C4-2B (cell line): Measurements from ENCODE around the gene SEMA3E.

Experiments used
- ZFX ChIP-seq: fragments of 450-650 bp; IDR thresholded peaks from 2 replicates; pipeline ENCODE4 v1.6.1; 2017
- TF ChIP-seq, protein P1 (sequence below): fragments of 450-650 bp; conservative IDR thresholded peaks from 2 replicates; pipeline ENCODE4 v1.5.1; 2017; ENCODE audit warnings: mild to moderate bottlenecking

DNA sequence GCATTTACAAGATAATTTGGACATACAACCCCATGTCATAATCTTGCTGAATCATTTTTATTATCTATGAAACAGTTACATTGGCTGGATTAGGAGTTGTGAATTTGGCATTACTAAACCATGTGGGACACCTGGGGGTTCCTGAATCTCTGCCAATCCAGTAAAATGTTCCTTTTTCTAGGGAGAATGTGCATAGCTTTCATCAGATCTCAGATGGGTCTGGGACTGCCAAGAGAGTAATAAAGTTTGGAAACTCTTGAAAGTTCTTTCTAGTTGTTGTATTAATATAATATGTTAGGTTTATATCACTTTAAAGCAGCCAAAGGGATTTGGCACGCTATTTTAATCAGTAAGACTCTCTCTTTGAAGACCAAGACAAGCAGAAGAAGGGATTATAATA is 62.7 kb downstream of the SEMA3E start:
- TF ChIP-seq, protein P1, sequence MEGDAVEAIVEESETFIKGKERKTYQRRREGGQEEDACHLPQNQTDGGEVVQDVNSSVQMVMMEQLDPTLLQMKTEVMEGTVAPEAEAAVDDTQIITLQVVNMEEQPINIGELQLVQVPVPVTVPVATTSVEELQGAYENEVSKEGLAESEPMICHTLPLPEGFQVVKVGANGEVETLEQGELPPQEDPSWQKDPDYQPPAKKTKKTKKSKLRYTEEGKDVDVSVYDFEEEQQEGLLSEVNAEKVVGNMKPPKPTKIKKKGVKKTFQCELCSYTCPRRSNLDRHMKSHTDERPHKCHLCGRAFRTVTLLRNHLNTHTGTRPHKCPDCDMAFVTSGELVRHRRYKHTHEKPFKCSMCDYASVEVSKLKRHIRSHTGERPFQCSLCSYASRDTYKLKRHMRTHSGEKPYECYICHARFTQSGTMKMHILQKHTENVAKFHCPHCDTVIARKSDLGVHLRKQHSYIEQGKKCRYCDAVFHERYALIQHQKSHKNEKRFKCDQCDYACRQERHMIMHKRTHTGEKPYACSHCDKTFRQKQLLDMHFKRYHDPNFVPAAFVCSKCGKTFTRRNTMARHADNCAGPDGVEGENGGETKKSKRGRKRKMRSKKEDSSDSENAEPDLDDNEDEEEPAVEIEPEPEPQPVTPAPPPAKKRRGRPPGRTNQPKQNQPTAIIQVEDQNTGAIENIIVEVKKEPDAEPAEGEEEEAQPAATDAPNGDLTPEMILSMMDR, result no peak
- no peak for TF ChIP-seq ZFX
